GM12878 (cell line): ENCODE measurements around the gene REEP3.
"Not testable (repeated sequence)": the region's sequence is repeated elsewhere in the genome, so short reads cannot be mapped to it uniquely, and the experiment has no call there.

Experiments used
- CBFB ChIP-seq: IDR thresholded peaks from 2 replicates; pipeline ENCODE4 v1.6.1; 2016; ENCODE audit warnings: antibody characterized with exemption, low read depth
- CTCF ChIP-seq, 3 experiments: IDR thresholded peaks in 2 of 3; conservative IDR thresholded peaks in 1 of 3; 2 replicates each; pipeline ENCODE4 v1.5.1; 2011; ENCODE audit warnings: low read depth in 3 of 3, low read length in 3 of 3, mild to moderate bottlenecking in 3 of 3, control low read depth in 2 of 3, moderate library complexity in 2 of 3, inconsistent platforms in 1 of 3, mixed read lengths in 1 of 3; ENCODE audit not compliant: control insufficient read depth in 2 of 3, insufficient read depth in 1 of 3; ENCODE audit errors: extremely low read depth in 1 of 3
- DPF2 ChIP-seq: fragments of 450-650 bp; IDR thresholded peaks from 2 replicates; pipeline ENCODE4 v1.6.1; 2017; ENCODE audit warnings: mild to moderate bottlenecking
- IRF5 ChIP-seq: fragments of 450-650 bp; IDR thresholded peaks from 2 replicates; pipeline ENCODE4 v1.6.1; 2017; ENCODE audit warnings: borderline replicate concordance
- PAX5 ChIP-seq: IDR thresholded peaks from 2 replicates; pipeline ENCODE4 v1.6.1; 2011; ENCODE audit warnings: low read depth, low read length, borderline replicate concordance
- POLR2A ChIP-seq: IDR thresholded peaks from 2 replicates; pipeline ENCODE4 v1.6.1; 2011; ENCODE audit warnings: low read depth, mild to moderate bottlenecking, low read length
- POU2F2 ChIP-seq: IDR thresholded peaks from 3 replicates; pipeline ENCODE4 v1.6.1; 2011; ENCODE audit warnings: low read depth, mild to moderate bottlenecking, low read length, borderline replicate concordance
- RBBP5 ChIP-seq: fragments of 200-600 bp; sonication (generic); conservative IDR thresholded peaks from 2 replicates; pipeline ENCODE4 v1.6.1; 2016
- TAF1 ChIP-seq: IDR thresholded peaks from 2 replicates; pipeline ENCODE4 v1.6.1; 2011; ENCODE audit warnings: mild to moderate bottlenecking, low read depth, low read length, borderline replicate concordance
- ZNF274 ChIP-seq: IDR thresholded peaks from one replicate; pipeline ENCODE4 v1.8.0; 2011; ENCODE audit not compliant: insufficient read length, insufficient read depth
- TF ChIP-seq, protein P1 (sequence below): IDR thresholded peaks from 2 replicates; pipeline ENCODE4 v1.6.1; 2011; ENCODE audit warnings: mild to moderate bottlenecking, low read depth, low read length, moderate library complexity; ENCODE audit not compliant: insufficient replicate concordance
- TF ChIP-seq, protein P2 (sequence below): IDR thresholded peaks from 2 replicates; pipeline ENCODE4 v1.6.1; 2011; ENCODE audit warnings: low read depth, mild to moderate bottlenecking, low read length, moderate library complexity, borderline replicate concordance; ENCODE audit errors: extremely low read depth
- TF ChIP-seq, protein P3 (sequence below): IDR thresholded peaks from 2 replicates; pipeline ENCODE4 v1.6.1; 2012; ENCODE audit warnings: mild to moderate bottlenecking, low read depth, low read length

- not testable (repeated sequence) for TF ChIP-seq TAF1; CTCF (IDR thresholded peaks at IDR 0.05 in 2 of 3, conservative IDR thresholded peaks at IDR 0.05 in 1 of 3; ENCODE audit: control insufficient read depth in 2 of 3, extremely low read depth in 1 of 3, insufficient read depth in 1 of 3, low read depth in 3 of 3, low read length in 3 of 3); IRF5; POU2F2; ZNF274; CBFB; POLR2A; RBBP5; DPF2; PAX5
- TF ChIP-seq, protein P1, sequence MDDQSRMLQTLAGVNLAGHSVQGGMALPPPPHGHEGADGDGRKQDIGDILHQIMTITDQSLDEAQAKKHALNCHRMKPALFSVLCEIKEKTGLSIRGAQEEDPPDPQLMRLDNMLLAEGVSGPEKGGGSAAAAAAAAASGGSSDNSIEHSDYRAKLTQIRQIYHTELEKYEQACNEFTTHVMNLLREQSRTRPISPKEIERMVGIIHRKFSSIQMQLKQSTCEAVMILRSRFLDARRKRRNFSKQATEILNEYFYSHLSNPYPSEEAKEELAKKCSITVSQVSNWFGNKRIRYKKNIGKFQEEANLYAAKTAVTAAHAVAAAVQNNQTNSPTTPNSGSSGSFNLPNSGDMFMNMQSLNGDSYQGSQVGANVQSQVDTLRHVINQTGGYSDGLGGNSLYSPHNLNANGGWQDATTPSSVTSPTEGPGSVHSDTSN: not testable (repeated sequence)
- TF ChIP-seq, protein P2, sequence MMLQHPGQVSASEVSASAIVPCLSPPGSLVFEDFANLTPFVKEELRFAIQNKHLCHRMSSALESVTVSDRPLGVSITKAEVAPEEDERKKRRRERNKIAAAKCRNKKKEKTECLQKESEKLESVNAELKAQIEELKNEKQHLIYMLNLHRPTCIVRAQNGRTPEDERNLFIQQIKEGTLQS: not testable (repeated sequence)
- TF ChIP-seq, protein P3, sequence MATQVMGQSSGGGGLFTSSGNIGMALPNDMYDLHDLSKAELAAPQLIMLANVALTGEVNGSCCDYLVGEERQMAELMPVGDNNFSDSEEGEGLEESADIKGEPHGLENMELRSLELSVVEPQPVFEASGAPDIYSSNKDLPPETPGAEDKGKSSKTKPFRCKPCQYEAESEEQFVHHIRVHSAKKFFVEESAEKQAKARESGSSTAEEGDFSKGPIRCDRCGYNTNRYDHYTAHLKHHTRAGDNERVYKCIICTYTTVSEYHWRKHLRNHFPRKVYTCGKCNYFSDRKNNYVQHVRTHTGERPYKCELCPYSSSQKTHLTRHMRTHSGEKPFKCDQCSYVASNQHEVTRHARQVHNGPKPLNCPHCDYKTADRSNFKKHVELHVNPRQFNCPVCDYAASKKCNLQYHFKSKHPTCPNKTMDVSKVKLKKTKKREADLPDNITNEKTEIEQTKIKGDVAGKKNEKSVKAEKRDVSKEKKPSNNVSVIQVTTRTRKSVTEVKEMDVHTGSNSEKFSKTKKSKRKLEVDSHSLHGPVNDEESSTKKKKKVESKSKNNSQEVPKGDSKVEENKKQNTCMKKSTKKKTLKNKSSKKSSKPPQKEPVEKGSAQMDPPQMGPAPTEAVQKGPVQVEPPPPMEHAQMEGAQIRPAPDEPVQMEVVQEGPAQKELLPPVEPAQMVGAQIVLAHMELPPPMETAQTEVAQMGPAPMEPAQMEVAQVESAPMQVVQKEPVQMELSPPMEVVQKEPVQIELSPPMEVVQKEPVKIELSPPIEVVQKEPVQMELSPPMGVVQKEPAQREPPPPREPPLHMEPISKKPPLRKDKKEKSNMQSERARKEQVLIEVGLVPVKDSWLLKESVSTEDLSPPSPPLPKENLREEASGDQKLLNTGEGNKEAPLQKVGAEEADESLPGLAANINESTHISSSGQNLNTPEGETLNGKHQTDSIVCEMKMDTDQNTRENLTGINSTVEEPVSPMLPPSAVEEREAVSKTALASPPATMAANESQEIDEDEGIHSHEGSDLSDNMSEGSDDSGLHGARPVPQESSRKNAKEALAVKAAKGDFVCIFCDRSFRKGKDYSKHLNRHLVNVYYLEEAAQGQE: not testable (repeated sequence)
Measured at GRCh38 chr10:63492317-63492690, 28.9 kb upstream of the REEP3 start.
